Mesenchymal stem cell (in vitro differentiated cells and primary cell): ENCODE measurements around the gene DDX42.

Experiments
- DNase-seq: peaks from one replicate; pipeline ENCODE4 v3.0.0-alpha.2; 2013
- H2AFZ ChIP-seq: one replicate; pipeline ENCODE4 v1.6.1; 2013; ENCODE audit warnings: low read depth, mild to moderate bottlenecking, control low read depth, inconsistent platforms, low read length, moderate library complexity
- H2AK5ac ChIP-seq: 2 replicates; pipeline ENCODE4 v1.6.1; 2013; ENCODE audit warnings: low read length, moderate library complexity, mild to moderate bottlenecking, inconsistent platforms; ENCODE audit not compliant: severe bottlenecking
- H2BK120ac ChIP-seq: one replicate; pipeline ENCODE4 v1.6.1; 2013; ENCODE audit warnings: low read depth, mild to moderate bottlenecking, inconsistent platforms, low read length, moderate library complexity
- H2BK12ac ChIP-seq, 2 experiments: one replicate each; pipeline ENCODE4 v1.6.1; 2013; ENCODE audit warnings: inconsistent platforms in 2 of 2, low read length in 2 of 2, mild to moderate bottlenecking in 2 of 2, moderate library complexity in 2 of 2, control low read depth in 1 of 2
- H2BK15ac ChIP-seq: one replicate; pipeline ENCODE4 v1.6.1; 2013; ENCODE audit warnings: mild to moderate bottlenecking, low read depth, inconsistent platforms; ENCODE audit not compliant: poor library complexity, severe bottlenecking
- H2BK5ac ChIP-seq: 2 replicates; pipeline ENCODE4 v1.6.1; 2013; ENCODE audit warnings: low read depth, mild to moderate bottlenecking, low read length, control low read depth, inconsistent platforms; ENCODE audit not compliant: poor library complexity, severe bottlenecking
- H3K14ac ChIP-seq, 2 experiments: one replicate each; pipeline ENCODE4 v1.6.1; 2013; ENCODE audit warnings: inconsistent platforms in 2 of 2, low read length in 2 of 2, control low read depth in 1 of 2, mild to moderate bottlenecking in 1 of 2, moderate library complexity in 1 of 2
- H3K18ac ChIP-seq, 2 experiments: one replicate each; pipeline ENCODE4 v1.6.1; 2013; ENCODE audit warnings: inconsistent platforms in 2 of 2, low read length in 2 of 2, control low read depth in 1 of 2, low read depth in 1 of 2, mild to moderate bottlenecking in 1 of 2
- H3K23ac ChIP-seq, 2 experiments: one replicate each; pipeline ENCODE4 v1.6.1; 2013; ENCODE audit warnings: inconsistent platforms in 2 of 2, low read length in 2 of 2, mild to moderate bottlenecking in 2 of 2, moderate library complexity in 2 of 2, control low read depth in 1 of 2
- H3K27ac ChIP-seq: 2 replicates; pipeline ENCODE4 v1.5.1; 2013; ENCODE audit warnings: mild to moderate bottlenecking, moderate library complexity, low read length, control low read depth, inconsistent platforms; ENCODE audit not compliant: poor library complexity, severe bottlenecking
- H3K27me3 ChIP-seq, 2 experiments: 2 replicates each; pipeline versions ENCODE4 v1.6.1 to v1.7.0; 2013; ENCODE audit warnings: low read length in 2 of 2, mild to moderate bottlenecking in 2 of 2, moderate library complexity in 2 of 2, control low read depth in 1 of 2, inconsistent platforms in 1 of 2; ENCODE audit not compliant: control insufficient read depth in 1 of 2, insufficient read depth in 1 of 2
- H3K36me3 ChIP-seq, 2 experiments: 2 replicates each; pipeline versions ENCODE4 v1.6.1 to v1.7.0; 2013; ENCODE audit warnings: low read length in 2 of 2, control low read depth in 1 of 2, inconsistent platforms in 1 of 2, low read depth in 1 of 2, mild to moderate bottlenecking in 1 of 2; ENCODE audit not compliant: insufficient read depth in 2 of 2, control insufficient read depth in 1 of 2
- H3K4ac ChIP-seq, 2 experiments: one replicate each; pipeline ENCODE4 v1.6.1; 2013; ENCODE audit warnings: inconsistent platforms in 2 of 2, low read length in 2 of 2, mild to moderate bottlenecking in 2 of 2, moderate library complexity in 2 of 2, control low read depth in 1 of 2, low read depth in 1 of 2
- H3K4me1 ChIP-seq: 2 replicates; pipeline ENCODE4 v1.6.1; 2013; ENCODE audit warnings: low read depth, low read length, control low read depth; ENCODE audit not compliant: control insufficient read depth, insufficient read depth
- H3K4me2 ChIP-seq: 2 replicates; pipeline ENCODE4 v1.6.1; 2013; ENCODE audit warnings: low read length, mild to moderate bottlenecking, inconsistent platforms; ENCODE audit not compliant: poor library complexity, severe bottlenecking
- H3K4me3 ChIP-seq, 2 experiments: 2 replicates each; pipeline versions ENCODE4 v1.5.1 to v1.7.0; 2013; ENCODE audit warnings: low read length in 2 of 2, mild to moderate bottlenecking in 2 of 2, control low read depth in 1 of 2, low read depth in 1 of 2; ENCODE audit not compliant: insufficient read depth in 1 of 2
- H3K79me1 ChIP-seq: replicated peaks from 2 replicates; pipeline ENCODE4 v1.6.1; 2013; ENCODE audit warnings: mild to moderate bottlenecking, control low read depth, low read length, inconsistent platforms; ENCODE audit not compliant: poor library complexity, severe bottlenecking
- H3K9ac ChIP-seq: 2 replicates; pipeline ENCODE4 v1.7.0; 2013; ENCODE audit warnings: mild to moderate bottlenecking, low read length, moderate library complexity
- H3K9me3 ChIP-seq: 2 replicates; pipeline ENCODE4 v1.7.0; 2013; ENCODE audit warnings: mild to moderate bottlenecking, low read length; ENCODE audit not compliant: control insufficient read depth
- H4K8ac ChIP-seq: one replicate; pipeline ENCODE4 v1.6.1; 2013; ENCODE audit warnings: inconsistent platforms, mild to moderate bottlenecking, low read length, moderate library complexity
- H4K91ac ChIP-seq: one replicate; pipeline ENCODE4 v1.6.1; 2013; ENCODE audit warnings: mild to moderate bottlenecking, low read length, inconsistent platforms
- WGBS: methylation state at CpG from one replicate; pipeline ENCODE4 v1.1.7; 2013; ENCODE audit warnings: mixed read lengths; 5-methylcytosine and 5-hydroxymethylcytosine counted together

DDX42 gene

GRCh38 chr17:63805591-63805990, 31.6 kb downstream of the DDX42 start:
- H3K4me2 ChIP-seq: no peak overlapping the region
- no peak overlapping the region for H3K18ac ChIP-seq
- H3K23ac ChIP-seq: no peak overlapping the region
- H4K8ac ChIP-seq: no peak overlapping the region
- no peak overlapping the region for H2AFZ ChIP-seq
- no peak overlapping the region for H4K91ac ChIP-seq
- H3K14ac ChIP-seq: no peak overlapping the region
- H2BK15ac ChIP-seq: no peak overlapping the region
- H3K27me3 ChIP-seq: no peaks in the 10 kb centered on the region
- H2BK120ac ChIP-seq: no peak overlapping the region
- no peak overlapping the region for H3K27ac ChIP-seq
- H3K9ac ChIP-seq: peak overlapping the region; percentile 51
- no peak overlapping the region for H3K4me3 ChIP-seq
- no peaks in the 10 kb centered on the region for H3K9me3 ChIP-seq
- no peak for DNase-seq
- no peak overlapping the region for H2BK5ac ChIP-seq
- no peak overlapping the region for H2BK12ac ChIP-seq
- no peaks in the 10 kb centered on the region for H3K4me1 ChIP-seq
- no peak overlapping the region for H3K4ac ChIP-seq
- no CpG with 5 or more reads among the region's 2 CpGs for WGBS
- no peak overlapping the region for H2AK5ac ChIP-seq
- peaks cover 21% of the 10 kb centered on the region for H3K79me1 ChIP-seq
- peaks cover 39 to 99% of the 10 kb centered on the region in 2 experiments for H3K36me3 ChIP-seq

GRCh38 chr17:63809970-63810369, 36.0 kb downstream of the DDX42 start:
- H3K18ac ChIP-seq: no peak overlapping the region
- H3K27ac ChIP-seq: no peak overlapping the region
- H2BK120ac ChIP-seq: no peak overlapping the region
- no peak overlapping the region for H3K4me3 ChIP-seq
- H2AK5ac ChIP-seq: no peak overlapping the region
- no peak for DNase-seq
- no peak overlapping the region for H4K91ac ChIP-seq
- no peak overlapping the region for H3K4me2 ChIP-seq
- 89% methylated on average over 9 of the region's 9 CpGs for WGBS
- H3K4ac ChIP-seq: no peak overlapping the region
- no peak overlapping the region for H2BK5ac ChIP-seq
- peaks cover 25% of the 10 kb centered on the region for H3K79me1 ChIP-seq
- no peak overlapping the region for H4K8ac ChIP-seq
- H2AFZ ChIP-seq: no peak overlapping the region
- no peak overlapping the region for H2BK15ac ChIP-seq
- no peaks in the 10 kb centered on the region for H3K9me3 ChIP-seq
- H3K14ac ChIP-seq: no peak overlapping the region
- H3K9ac ChIP-seq: no peak overlapping the region
- peaks cover 37 to 100% of the 10 kb centered on the region in 2 experiments for H3K36me3 ChIP-seq
- no peaks in the 10 kb centered on the region for H3K27me3 ChIP-seq
- no peak overlapping the region for H3K23ac ChIP-seq
- no peak overlapping the region for H2BK12ac ChIP-seq
- H3K4me1 ChIP-seq: no peaks in the 10 kb centered on the region

GRCh38 chr17:63816123-63816522, 42.2 kb downstream of the DDX42 start:
- 97% methylated on average over 2 of the region's 2 CpGs for whole genome bisulfite sequencing
- peaks cover 52 to 100% of the 10 kb centered on the region in 2 experiments for H3K36me3 ChIP-seq
- H3K9ac ChIP-seq: no peak overlapping the region
- no peak overlapping the region for H3K4me3 ChIP-seq
- H2BK15ac ChIP-seq: no peak overlapping the region
- no peaks in the 10 kb centered on the region for H3K27me3 ChIP-seq
- H2BK120ac ChIP-seq: no peak overlapping the region
- H3K4ac ChIP-seq: no peak overlapping the region
- H3K18ac ChIP-seq: no peak overlapping the region
- peaks cover 23% of the 10 kb centered on the region for H3K79me1 ChIP-seq
- no peak overlapping the region for H2BK12ac ChIP-seq
- H4K91ac ChIP-seq: no peak overlapping the region
- no peak overlapping the region for H3K14ac ChIP-seq
- H3K23ac ChIP-seq: no peak overlapping the region
- H3K4me1 ChIP-seq: peaks cover 11% of the 10 kb centered on the region
- H2BK5ac ChIP-seq: no peak overlapping the region
- no peak for DNase-seq
- H2AK5ac ChIP-seq: no peak overlapping the region
- H3K27ac ChIP-seq: no peak overlapping the region
- H2AFZ ChIP-seq: no peak overlapping the region
- H4K8ac ChIP-seq: no peak overlapping the region
- no peaks in the 10 kb centered on the region for H3K9me3 ChIP-seq
- no peak overlapping the region for H3K4me2 ChIP-seq

- no peak overlapping the region for H2BK12ac ChIP-seq
- H2AFZ ChIP-seq: no peak overlapping the region
- H2BK120ac ChIP-seq: no peak overlapping the region
- H2AK5ac ChIP-seq: no peak overlapping the region
- peak overlapping the region; percentile 32 for H3K27ac ChIP-seq
- 78% methylated on average over 4 of the region's 4 CpGs for WGBS
- H3K14ac ChIP-seq: no peak overlapping the region
- H3K18ac ChIP-seq: no peak overlapping the region
- peaks cover 24% of the 10 kb centered on the region for H3K79me1 ChIP-seq
- peaks cover 11% of the 10 kb centered on the region for H3K4me1 ChIP-seq
- H3K4ac ChIP-seq: no peak overlapping the region
- no peak overlapping the region for H2BK5ac ChIP-seq
- no peak overlapping the region for H2BK15ac ChIP-seq
- H3K9ac ChIP-seq: no peak overlapping the region
- no peak overlapping the region for H4K91ac ChIP-seq
- H4K8ac ChIP-seq: no peak overlapping the region
- peaks cover 58 to 100% of the 10 kb centered on the region in 2 experiments for H3K36me3 ChIP-seq
- no peaks in the 10 kb centered on the region for H3K9me3 ChIP-seq
- H3K27me3 ChIP-seq: no peaks in the 10 kb centered on the region
- no peak overlapping the region for H3K4me2 ChIP-seq
- H3K4me3 ChIP-seq: no peak overlapping the region
- no peak overlapping the region for H3K23ac ChIP-seq
- DNase-seq: peak; percentile 20
Measured at GRCh38 chr17:63816669-63817068, 42.7 kb downstream of the DDX42 start.
